ENCODE measurements around the gene HOXB3. TPM values are rescaled to one million over a fixed set of nuclear protein-coding genes. Genes with fewer than 3 reads are reported as not detected.

Gene HOXB3
- total and polyA plus RNA-seq, 2 of the 13 experiments (the other 11 are each of a cell fraction or from before 2014, with no cell fraction given), result not detected

DNA sequence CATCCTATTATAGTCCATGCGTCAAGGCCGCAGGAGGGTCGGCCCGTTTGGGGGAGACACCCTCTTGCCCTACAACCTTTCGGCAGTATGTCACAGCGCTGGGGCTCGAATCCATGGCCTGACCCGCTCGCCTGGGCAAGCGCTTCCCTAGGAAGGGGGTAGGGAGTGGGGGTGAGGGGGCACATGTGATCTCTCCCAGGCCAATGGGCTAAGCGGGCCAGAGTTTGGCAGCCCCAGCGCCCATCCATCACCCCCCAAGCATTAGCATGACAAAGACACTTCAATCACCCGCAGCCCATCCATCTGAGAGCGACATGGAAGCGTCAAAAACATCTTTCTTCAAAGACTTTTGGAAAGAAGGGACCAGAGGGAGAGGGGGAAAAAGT, 59.2 kb downstream of the HOXB3 start, which contains the start of gene HOXB1 (continued):
- no peak for TF ChIP-seq ARID4A (CRISPR knock-in tag; IDR thresholded peaks at IDR 0.05; ENCODE audit: borderline replicate concordance)
- TF ChIP-seq POGK (CRISPR knock-in tag; conservative IDR thresholded peaks at IDR 0.05), result no peak
- TF ChIP-seq ZKSCAN5 (CRISPR knock-in tag; IDR thresholded peaks at IDR 0.05), result no peak
- no peak for TF ChIP-seq MAF1 (CRISPR knock-in tag; IDR thresholded peaks at IDR 0.05; ENCODE audit: borderline replicate concordance)

DNA sequence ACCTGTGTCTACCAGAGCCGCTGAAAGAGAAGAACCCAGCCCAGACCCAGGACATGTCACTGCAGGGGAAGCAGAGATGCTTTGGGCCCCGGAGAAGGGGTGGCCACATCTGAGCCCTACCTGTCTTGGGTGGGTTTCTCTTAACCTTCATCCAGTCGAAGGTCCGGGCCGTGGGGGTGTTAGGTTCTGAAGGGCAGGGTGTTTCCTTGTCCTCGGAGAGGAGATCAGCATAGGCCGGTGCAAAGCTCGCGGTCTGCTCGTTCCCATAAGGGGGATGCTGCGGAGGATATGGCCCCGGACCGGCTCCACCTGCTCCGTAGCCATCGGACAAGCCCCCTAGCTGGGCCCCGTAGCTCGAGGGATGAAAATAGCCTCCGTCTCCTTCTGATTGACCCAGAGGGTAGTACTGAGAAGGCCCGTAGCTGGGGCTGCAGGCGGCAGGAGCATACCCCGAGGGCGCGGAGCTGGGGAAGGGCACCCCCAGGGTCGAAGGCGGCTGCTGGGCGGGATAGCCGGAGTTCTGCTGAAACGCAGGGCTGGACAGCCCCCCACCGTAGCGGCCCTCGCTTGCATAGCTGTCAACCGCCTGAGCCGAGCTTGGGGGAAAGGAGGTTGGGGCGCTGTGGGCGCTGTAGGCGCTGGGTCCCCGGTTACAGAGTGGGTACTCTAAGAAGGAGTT, 59.7 kb downstream of the HOXB3 start:
- ATAC-seq (no peak; the same call in 2 of the 3 replicates), DNase-seq (ENCODE audit: low spot score) (no peak), FAIRE-seq (no peak)
- H3K4me2 ChIP-seq (ENCODE audit: low read depth, low read length), result no peak overlapping the region
- H3K4me3 ChIP-seq (replicated peaks in 1 of 3; ENCODE audit: insufficient read depth in 1 of 3, low read depth in 2 of 3, low read length in 3 of 3), result no peak overlapping the region
- no peak overlapping the region for H3K27ac ChIP-seq (ENCODE audit: extremely low read length, insufficient read depth, low read length)
- no peaks in the 10 kb centered on the region for H3K79me2 ChIP-seq (ENCODE audit: insufficient read depth, low read length)
- in situ Hi-C loops (cut with HindIII; ENCODE audit: extremely low pct_ligation_motif_present, low pct_unique_long_range_greater_than_20kb) (no loop called here), intact Hi-C loops (cut with micrococcal nuclease; ENCODE audit: unreplicated experiment) (no loop called here)
- WGBS (ENCODE audit: low lambda C conversion rate), result 52% methylated on average over 26 of the region's 37 CpGs
- H4K20me1 ChIP-seq (ENCODE audit: insufficient read depth, low read length), result no peaks in the 10 kb centered on the region
- H3K9ac ChIP-seq (ENCODE audit: insufficient read depth, low read depth, low read length), result no peak overlapping the region
- H3K27me3 ChIP-seq (ENCODE audit: control insufficient read depth in 1 of 2, insufficient read depth in 2 of 2, low read length in 2 of 2), result peaks cover 6 to 69% of the 10 kb centered on the region in 2 experiments
- H3K36me3 ChIP-seq (replicated peaks in 1 of 2; ENCODE audit: control insufficient read depth in 1 of 2, insufficient read depth in 2 of 2, low read length in 2 of 2), result no peaks in the 10 kb centered on the region
- H2AFZ ChIP-seq (ENCODE audit: low read length), result no peak overlapping the region
- no TSS peak for BruUV-seq (replicated peaks)
- ChIA-PET POLR2A (no interaction called here), CTCF (ENCODE audit: low intra/inter-chr PET ratio, low total read pairs) (no interaction called here)
- H3K4me1 ChIP-seq (ENCODE audit: insufficient read depth, low read length), result no peaks in the 10 kb centered on the region
- H3K9me3 ChIP-seq (ENCODE audit: low read length), result no peaks in the 10 kb centered on the region
- TF ChIP-seq CEBPZ (IDR thresholded peaks at IDR 0.05; ENCODE audit: low read length), result no peak
- TF ChIP-seq PHB2 (IDR thresholded peaks at IDR 0.05; ENCODE audit: partially characterized antibody), result no peak
- TF ChIP-seq SNAPC2 (CRISPR knock-in tag; IDR thresholded peaks at IDR 0.05), result no peak
- TF ChIP-seq NONO (IDR thresholded peaks at IDR 0.05), result no peak
- no peak for TF ChIP-seq NONO (CRISPR knock-in tag; conservative IDR thresholded peaks at IDR 0.05)
- no peak for TF ChIP-seq ZNF775 (CRISPR knock-in tag; IDR thresholded peaks at IDR 0.05; ENCODE audit: borderline replicate concordance)
- TF ChIP-seq ZNF256 (CRISPR knock-in tag; conservative IDR thresholded peaks at IDR 0.05), result no peak
- TF ChIP-seq ZFP90 (CRISPR knock-in tag; IDR thresholded peaks at IDR 0.05; ENCODE audit: borderline replicate concordance), result no peak
- TF ChIP-seq NFKB2 (CRISPR knock-in tag; IDR thresholded peaks at IDR 0.05; ENCODE audit: borderline replicate concordance), result no peak
- no peak for TF ChIP-seq HES4 (CRISPR knock-in tag; IDR thresholded peaks at IDR 0.05; ENCODE audit: borderline replicate concordance)
